IPS-NIHi11 (cell line): ENCODE data around the gene FGD5.
A peak's percentile ranks its signal among the peaks of the same experiment; 100 is the strongest.

Experiments
- DNase-seq: peaks from one replicate; pipeline ENCODE4 v3.0.0; 2012; ENCODE audit warnings: mixed read lengths, low spot score

FGD5 gene

DNA sequence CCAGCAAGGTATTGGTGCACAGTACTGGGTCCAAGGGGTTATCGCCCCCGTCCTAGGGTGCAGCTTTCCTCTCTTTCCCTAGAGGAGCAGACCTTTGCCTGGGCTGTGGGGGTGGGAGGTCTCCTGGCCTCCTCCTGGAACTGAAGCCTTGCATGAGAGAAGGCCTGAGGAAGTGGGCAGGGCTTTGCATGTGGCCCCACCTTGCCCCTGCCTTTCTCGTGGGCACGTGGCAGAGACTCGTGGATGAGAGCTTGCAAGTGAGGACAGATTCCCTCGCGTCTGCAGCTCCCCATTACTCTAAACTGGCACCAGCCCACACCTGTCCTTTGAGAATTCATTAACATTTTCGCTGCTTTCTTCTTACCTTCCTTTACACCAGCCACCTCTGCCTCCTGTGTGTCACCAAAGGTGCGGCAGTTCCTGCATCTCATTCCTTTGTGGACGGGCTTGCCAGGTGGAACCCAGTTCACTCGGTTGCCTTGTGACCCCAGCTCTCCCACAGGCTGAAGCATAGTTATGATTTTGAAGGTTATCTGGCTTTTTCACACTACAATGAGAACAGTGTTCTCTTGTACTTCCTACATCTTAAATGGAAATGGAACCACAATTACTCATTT, 87.7 kb downstream of the FGD5 start:
- DNase-seq, result no peak

DNA sequence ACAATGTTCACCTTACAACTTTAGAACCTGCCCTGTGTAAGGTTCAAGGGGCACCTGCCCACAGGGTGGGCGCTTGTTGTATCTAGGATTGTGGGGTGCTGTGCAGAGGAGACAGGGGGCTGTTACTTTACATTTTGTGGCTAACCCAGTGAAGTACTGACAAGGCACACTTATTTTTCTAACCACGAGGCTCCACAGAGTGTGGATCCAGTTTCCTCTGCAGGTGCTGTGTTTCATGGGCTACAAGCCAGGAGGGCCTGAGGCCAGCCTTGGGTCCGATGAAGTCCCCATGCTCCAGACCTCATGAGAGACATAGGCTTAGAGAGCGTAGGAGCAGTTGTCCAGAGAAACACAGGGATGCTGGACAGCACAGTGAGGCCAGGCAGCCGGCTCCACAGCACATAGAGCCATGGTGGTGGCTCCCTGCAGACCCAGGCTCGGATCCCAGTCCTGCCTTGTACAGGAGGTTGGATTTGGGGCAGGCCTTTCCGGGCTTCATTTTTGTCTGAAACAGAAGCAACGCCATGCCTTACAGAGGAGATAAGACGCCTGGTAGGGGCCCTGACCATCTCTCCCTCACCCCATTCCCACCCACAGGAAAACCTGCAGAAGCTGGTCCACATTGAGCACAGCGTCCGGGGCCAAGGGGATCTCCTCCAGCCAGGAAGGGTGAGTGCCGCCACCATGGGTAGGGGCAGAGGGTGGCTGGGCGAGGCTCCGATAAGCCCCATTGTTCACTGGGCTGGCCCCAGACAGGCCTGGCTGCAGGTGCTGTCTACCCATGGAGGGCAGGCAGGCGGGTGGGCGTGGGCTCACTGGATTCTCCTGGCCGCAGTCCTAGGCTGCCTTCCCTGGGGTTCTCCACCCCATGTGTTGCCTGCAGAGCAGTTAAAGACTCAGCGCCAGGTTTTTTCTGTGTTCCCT, 88.5 kb downstream of the FGD5 start:
- DNase-seq, result no peak

DNA sequence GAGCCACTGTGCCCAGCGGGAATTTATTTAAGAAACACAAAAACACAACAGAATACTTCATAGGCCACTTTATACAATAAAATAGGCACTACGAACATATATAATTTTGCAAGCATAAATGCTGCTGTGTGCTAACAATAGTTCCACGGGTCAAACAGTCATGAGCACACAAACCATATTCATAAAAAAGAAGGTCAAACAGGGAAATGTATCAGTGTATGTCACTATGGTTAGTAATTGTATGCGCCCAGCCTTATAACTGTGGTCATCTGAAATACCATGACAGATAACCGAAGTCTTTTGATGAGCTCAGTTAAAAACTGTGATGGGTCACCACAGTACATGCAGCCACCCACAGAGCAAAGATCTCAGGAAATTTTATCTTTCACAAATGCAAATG, 90.5 kb downstream of the FGD5 start:
- DNase-seq, result no peak

DNA sequence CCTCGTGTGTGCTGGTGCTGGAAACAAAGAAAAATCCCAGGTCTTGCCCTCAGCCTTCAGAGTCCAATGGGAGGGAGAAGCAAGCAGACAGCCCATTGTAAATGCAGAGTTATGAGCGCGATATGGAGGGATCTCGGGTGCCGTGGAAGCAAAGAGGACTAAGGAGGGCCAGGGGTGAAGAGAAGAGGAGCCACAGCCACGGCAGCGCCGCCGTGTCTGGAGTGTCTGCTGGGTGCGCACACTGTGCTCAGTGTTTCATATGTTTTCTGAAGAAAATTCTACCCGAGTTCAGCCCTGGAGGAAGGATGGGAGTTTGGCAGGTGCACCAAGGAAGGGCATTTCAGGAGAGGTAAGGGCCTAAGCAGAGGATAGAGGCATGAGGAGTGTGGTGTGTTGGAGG, 92.9 kb downstream of the FGD5 start:
- no peak for DNase-seq

DNA sequence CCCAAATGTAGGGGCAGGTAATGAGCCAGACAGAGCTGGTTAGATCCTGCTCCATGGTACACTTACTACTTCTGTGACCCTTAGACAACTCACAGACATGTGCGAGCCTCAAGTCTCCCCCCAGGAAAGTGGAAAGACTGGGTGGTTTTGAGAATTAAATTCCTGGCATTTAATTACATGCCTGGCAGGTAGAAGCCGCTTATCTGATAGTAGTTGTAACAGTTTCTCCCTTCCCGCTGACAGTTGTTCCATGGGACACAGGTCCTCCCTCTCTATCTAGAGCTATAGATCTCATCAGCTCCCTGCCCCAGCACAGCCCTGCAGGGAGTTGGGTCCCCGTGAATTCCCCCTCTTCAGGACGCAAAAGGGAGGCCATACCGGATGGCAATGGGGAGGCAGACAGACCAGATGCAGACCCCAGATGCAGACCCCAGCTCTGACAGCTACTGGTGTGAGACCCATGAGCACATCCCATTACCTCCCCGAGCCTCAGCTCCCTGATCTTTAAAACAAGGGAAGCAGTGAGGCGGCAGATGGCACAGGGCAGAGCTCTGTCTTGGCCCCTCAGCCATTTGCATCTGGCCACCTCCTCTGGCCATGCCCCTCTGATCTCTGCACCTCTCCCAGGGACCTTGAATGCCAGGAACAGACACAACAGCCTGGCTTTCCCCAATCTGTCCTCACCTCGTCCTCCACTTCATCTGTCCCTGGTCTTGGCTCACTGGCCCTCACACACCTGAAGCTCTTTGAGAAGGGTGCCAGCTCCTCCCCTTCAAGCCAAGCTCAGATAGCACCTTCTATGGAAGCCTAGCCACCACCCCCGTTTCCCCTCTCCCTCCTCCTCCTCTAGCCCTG, 94.5 kb downstream of the FGD5 start:
- DNase-seq, result no peak

DNA sequence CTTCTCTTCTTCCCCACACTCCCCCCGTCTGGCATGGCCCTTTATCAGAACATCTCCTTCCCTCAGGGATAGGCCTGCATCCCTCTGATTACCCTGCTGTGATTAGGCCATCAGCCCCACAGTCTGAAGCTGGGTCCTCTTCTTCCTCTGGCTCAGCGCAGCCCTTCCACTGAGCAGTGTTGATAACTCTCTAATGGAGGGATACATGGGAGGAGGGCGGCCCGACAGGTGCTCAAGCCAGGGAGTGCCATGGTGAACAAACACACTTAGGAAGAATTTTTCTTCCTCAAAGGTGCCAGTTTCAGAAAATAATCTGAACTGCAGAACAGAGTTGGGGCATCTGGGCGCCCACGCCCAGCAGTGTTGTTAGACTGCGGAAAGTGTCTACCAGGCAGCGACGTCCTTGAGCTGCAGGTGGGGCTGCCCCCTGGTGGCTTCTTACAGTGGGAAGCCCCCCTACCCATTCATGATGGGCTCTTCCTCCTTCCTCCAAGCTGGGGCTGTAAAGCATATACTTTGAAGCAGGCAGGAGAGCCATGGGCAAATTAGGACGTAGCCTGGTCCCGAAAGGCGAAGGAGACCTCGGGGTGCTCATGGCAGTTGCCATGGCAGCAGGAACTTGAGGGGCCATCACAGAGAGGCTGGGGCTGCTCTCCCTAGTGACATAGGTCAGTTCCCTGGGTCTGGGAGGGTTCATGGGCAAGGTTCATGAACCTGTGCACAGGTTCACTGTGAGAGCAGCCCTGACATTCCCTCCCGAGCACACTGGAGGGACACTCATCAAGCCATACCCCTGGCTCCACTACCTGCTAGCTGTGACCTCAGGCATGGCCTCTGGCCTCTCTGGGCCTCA, 95.4 kb downstream of the FGD5 start:
- DNase-seq, result peak; percentile 57

DNA sequence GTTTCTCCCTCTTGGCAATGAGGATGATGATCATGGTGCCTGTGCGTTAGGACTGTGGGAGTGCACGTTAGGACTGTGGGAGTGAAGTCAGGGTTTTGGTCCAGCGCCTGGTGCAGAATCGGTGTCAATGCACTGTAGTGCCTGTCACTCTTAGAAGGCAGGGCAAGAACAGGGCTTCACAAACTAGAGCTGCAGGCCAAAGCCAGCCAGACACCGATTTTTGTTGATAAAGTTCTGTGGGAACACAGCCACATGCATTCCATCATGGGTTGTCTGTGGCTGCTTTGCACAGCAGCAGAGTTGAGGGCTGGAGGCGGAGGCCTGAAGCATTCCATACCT, 96.0 kb downstream of the FGD5 start:
- DNase-seq, result no peak

DNA sequence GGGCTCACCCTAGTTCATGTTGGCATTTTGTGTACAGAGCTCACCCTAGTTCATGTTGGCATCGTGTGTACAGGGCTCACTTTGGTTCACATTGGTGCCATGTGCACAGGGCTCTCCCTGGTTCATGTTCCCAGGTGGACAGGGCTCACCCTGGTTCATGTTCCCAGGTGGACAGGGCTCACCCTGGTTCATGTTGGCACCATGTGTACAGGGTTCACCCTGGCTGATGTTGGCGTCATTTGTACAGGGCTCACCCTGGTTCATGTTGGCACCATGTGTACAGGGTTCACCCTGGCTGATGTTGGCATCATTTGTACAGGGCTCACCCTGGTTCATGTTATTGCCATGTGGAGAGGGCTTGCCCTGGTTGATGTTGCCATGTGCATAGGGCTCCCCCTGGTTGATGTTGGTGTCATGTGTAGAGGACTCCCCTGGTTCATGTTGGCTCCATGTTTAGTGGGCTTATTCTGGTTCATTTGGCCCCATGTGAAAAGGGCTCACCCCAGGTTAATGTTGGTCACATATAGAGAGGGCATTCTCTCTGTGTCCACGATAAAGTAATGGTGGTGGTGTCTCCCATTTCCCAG, 97.0 kb downstream of the FGD5 start:
- DNase-seq, result no peak

DNA sequence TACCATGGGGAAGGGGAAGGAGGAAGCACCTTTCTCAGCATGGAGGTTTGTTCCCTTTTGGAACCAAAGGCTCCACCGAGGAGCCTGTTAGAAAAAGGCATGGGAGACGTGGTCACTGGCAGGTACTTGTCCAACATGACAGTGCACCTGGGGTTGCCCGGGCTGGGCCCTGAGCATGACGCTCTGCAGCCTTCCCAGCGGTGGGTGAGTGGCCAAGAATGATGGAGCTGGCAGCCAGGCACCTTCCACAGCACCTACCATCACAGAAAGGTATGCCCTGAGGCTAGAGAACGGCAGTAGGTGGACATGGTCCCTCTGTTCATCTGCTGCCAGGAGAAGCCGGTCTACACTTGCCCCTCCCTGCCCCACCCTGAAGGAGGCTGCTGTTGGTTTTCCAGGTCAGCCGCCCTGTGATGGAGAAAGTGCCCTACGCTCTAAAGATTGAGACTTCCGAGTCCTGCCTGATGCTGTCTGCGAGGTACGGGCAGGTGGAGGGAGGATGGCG, 99.6 kb downstream of the FGD5 start:
- DNase-seq, result no peak

DNA sequence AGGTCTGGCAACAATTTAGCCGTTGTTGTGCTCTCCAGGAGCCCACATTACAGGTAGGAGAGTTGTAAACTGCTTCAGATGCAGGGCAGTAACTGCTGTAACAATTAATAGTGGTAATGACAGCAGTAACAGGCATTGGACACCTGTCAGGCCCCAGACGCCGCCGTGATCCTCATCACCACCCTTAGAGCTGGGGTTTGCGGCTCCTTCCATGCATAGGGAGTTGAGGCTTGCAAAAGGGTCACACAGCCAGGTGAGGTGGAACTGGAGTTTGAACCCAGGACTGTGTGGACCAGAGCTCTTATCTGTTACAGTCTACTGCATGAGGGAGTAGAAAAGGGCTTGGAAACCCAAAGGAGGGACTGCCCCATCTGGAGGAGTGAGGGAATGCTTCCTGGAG, 101.8 kb downstream of the FGD5 start:
- DNase-seq, result no peak

DNA sequence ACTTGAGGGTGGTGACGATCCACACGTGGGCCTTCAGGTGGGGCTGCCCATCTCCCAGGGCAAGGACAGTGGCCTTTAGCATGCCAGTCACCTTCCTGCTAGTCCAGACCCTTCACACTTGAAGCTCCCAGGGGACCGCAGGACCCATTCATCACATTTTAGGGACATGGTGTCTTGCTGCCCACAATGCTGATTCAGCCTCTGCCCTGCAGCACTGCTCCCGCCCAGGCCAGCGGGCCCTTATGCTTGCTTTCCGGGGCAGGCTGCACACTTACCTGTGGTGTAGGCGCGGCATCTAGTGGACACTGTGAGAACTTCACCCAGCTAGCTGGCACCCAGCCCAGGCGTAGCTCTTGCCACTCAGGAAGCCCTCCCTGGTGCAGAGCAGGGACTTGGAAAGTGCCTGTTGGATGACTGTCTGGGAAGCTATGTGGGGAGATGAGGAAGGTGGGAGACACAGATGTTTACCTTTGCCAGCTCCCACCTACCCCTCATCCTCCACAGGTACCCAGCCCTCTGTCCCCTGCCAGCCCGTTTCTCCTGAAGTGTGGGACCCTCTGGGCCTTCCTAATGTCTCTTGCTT, 102.4 kb downstream of the FGD5 start:
- peak; percentile 90 for DNase-seq

DNA sequence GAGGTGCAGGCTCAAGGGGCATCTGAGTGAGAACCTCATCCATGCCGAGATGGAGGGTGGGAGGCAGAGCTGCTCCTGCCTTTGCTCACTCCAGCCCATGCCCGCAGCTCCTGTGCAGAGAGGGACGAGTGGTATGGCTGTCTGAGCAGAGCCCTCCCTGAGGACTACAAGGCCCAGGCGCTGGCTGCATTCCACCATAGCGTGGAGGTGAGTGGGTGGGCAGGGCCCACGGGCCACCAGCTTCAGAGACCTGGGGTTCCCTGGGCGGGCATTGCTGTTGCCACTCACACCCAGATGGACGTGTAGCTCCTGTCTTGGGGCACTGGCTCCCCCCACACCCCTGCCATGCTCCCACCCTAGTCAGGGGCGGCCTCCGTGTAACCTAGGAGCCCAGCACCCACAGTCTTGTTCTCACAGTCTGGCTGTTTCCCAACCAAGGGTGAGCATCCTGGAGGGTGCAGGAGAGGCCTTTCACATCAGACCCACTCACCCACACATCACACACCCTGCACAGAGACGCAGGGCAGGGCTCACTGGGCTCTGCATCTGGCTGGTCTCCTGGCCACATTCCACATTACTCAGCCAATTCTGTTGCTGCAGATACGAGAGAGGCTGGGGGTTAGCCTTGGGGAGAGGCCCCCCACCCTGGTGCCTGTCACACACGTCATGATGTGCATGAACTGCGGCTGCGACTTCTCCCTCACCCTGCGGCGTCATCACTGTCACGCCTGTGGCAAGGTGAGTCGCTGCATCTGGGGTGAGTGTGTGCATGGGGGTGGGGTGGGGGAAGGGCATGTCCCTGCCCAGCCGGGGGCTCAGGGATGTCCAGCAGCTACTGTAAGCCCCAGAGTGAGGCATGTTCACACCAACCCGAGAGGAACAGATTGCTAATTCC, 103.3 kb downstream of the FGD5 start:
- DNase-seq, result no peak

DNA sequence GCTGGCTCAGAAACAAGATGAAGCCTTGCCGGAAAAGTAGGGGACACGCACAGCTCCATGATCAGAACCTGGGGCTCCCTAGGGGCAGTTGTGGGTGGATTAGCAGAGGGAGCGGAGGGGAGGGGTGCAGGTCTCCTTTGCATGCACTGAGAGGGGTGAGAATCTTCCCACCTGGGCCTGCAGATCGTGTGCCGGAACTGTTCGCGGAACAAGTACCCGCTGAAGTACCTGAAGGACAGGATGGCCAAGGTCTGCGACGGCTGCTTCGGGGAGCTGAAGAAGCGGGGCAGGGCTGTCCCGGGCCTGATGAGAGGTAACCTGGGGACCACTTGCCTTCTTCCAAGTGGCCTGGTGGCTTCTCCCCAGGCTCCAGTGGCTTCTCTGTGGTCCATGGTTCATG, 104.1 kb downstream of the FGD5 start:
- no peak for DNase-seq

DNA sequence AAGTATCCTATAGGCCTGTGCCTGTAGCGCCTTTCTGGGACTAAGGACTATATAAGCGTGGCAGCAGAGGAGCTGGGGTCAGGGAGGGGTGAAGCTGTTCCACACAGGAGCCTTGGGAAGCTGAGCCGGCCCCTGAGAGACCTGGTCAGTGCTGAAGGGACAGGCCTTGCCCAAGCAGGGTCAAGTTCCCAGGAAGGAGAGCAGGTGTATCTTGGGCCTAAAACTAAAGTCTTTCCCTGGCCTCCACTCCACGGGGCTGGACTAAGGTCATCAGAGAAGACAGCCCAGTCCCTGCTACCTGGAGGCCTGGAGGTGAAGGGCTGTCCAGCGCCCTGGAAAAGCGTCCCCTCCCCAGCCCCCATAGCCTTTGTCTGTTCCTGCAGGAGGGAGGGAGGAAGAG, 104.7 kb downstream of the FGD5 start:
- no peak for DNase-seq

DNA sequence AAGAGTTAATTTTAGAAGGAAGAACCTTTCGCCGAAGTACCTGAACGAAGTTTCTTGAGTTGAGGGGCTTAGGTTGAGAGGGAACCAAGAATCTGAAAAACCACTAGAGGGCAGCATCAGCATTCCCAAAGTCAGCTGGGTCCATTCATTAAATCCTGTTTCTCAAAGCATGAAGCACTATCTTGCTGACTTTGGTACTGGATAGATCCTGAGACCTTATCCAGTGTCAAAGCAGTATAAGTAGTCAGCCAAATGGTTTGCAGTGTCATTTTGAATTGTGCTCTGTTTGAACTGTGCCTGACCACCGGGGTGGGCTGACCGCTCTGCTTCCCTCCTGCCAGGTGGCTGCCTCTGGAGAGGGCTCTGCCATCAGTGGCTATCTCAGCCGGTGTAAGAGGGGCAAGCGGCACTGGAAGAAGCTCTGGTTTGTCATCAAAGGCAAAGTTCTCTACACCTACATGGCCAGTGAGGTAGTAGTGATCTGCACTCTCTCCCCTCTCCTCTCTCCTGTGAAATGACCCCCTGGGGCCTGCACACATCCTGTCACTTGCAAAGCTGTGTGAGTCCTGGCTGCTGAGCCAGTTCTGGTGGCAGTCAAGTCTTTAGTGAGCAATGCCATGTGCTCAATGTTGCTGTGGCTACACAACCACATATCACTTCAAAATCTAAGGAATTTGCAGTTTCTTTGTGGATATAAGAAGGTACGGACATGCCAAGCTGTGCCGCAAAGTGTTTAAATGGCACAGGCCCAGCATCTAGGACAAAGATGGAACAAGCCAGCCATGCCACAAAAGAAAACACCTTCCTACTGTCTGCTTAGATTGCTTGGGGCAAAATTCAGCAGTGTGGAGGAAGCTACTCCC, 107.2 kb downstream of the FGD5 start:
- peak; percentile 70 for DNase-seq

DNA sequence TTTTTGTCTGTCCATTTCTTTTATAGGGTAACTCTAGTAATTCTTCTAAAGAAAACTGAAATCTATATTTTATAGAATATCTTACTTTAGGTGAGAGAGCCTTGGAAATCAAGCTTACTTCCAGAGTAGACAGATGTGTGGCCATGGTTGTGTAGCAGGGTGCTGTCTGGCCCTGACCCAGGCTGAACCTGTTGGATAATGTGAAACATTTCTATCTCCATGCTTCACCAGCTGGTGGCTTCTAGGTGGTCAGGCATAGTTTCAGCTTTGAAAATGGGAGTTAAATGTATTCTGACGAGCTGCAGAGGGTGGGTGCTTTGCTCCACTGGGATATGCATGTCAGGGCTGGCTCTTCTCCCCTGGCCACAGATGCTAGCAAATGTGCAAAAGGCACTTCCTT, 107.8 kb downstream of the FGD5 start:
- DNase-seq, result no peak

DNA sequence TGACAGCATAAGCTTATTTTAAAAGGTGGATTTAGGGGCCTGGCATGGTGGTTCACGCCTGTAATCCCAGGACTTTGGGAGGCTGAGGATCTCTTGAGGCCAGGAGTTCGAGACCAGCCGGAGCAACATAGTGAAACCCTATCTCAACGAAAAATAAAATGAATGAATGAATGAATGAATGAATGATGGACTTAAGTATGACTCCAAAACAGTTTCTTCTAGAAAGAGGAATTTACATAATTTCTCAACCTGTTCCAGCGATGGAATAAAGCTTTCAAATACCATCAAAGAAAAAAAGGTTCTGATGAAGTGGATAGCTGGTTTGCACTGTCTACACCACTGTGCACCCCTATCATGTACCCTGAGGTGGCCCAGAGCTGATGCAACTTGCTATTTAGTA, 108.5 kb downstream of the FGD5 start:
- no peak for DNase-seq

DNA sequence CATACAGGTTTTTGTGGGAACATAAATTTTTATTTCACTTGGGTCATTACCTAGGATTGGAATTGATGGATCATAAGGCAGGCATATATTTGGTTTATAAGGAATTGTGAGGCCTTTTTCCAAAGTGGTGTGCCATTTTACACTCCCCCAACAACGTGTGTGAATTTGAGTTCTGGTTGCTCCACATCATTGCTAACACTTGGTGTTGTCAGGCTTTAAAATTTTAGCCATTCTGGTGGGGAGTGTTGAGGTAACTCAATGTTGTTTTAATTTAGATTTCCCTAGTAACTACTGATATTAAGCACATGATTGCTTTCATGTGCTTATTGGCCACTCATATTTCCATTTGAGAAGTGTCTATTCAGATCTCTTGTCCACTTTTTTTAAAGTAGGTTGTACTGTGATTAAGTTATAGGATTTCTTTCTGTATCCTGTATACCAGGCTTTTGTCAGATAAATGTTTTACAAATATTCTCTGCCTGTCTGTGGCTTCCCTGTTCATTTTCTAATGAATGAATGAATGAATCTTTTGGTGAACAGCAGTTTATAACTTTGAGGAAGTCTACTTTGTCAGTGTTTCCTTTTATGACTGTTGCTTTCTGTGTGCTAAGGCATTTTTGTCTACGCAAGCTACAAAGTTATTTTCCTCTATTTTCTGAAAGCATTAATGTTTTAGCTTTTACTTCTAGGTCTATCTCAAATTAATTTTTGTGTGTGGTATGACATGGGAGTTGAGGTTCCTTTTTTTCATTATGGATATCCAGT, 110.7 kb downstream of the FGD5 start:
- no peak for DNase-seq
